HG02943 (cell line): ENCODE measurements around the gene BBC3.

ENCODE experiments used
- ATAC-seq: cut with Tn5 transposase; IDR thresholded peaks from one replicate; pipeline ENCODE4 v1.9.1; 2021; ENCODE audit warnings: mild to moderate bottlenecking, low read depth, moderate library complexity; ENCODE audit not compliant: unreplicated experiment

The BBC3 gene

GRCh38 chr19:47203254-47203653, 27.7 kb downstream of the BBC3 start:
- ATAC-seq, result no peak

GRCh38 chr19:47200530-47200929, 30.5 kb downstream of the BBC3 start:
- no peak for ATAC-seq

GRCh38 chr19:47197141-47197540, 33.9 kb downstream of the BBC3 start:
- ATAC-seq, result no peak

- ATAC-seq, result no peak
These were observed 35.6 kb downstream of the BBC3 start for GRCh38 chr19:47195434-47195833.

- no peak for ATAC-seq
These were observed 40.8 kb downstream of the BBC3 start for GRCh38 chr19:47190167-47190727.

- ATAC-seq, result no peak
These were observed 42.4 kb downstream of the BBC3 start for GRCh38 chr19:47188507-47189033.

GRCh38 chr19:47187797-47188196, 43.2 kb downstream of the BBC3 start:
- ATAC-seq, result no peak

GRCh38 chr19:47187335-47187655, 43.7 kb downstream of the BBC3 start:
- no peak for ATAC-seq

GRCh38 chr19:47186446-47187334, 44.3 kb downstream of the BBC3 start:
- ATAC-seq, result peak; percentile 77

- ATAC-seq, result no peak
These were observed 47.4 kb downstream of the BBC3 start for GRCh38 chr19:47183601-47184000.

GRCh38 chr19:47179653-47180310, 51.2 kb downstream of the BBC3 start:
- no peak for ATAC-seq

GRCh38 chr19:47176627-47177090, 54.3 kb downstream of the BBC3 start:
- no peak for ATAC-seq

- ATAC-seq, result no peak
These were observed 54.9 kb downstream of the BBC3 start for GRCh38 chr19:47176071-47176626.

- ATAC-seq, result no peak
These were observed 58.1 kb downstream of the BBC3 start for GRCh38 chr19:47172666-47173455.
